PC-3 (cell line): ENCODE measurements around the gene FYN. TPM values are rescaled to one million over a fixed set of nuclear protein-coding genes. Genes with fewer than 3 reads are reported as not detected.

Experiments
- ATAC-seq: fragments of 200-7000 bp; cut with Tn5 transposase; 2 replicates; pipeline ENCODE4 v1.9.1; 2020; ENCODE audit warnings: mild to moderate bottlenecking, moderate library complexity
- BruUV-seq: library from RNA; stranded (reverse); fragments of 400-500 nt; replicated peaks from 2 replicates; lab custom pipeline; 2021; lab: Mats Ljungman, UMichigan
- CTCF ChIA-PET: fragments of 300-600 bp; sonication (Branson Sonifier 250); formaldehyde crosslinking; loops from one replicate; lab custom pipeline; 2022; ENCODE audit warnings: antibody characterized with exemption; lab: Charles Lee
- POLR2A ChIA-PET: fragments of 300-600 bp; sonication (Branson Sonifier 250); formaldehyde crosslinking; loops from one replicate; lab custom pipeline; 2022; ENCODE audit warnings: antibody characterized with exemption; ENCODE audit not compliant: unreplicated experiment; lab: Charles Lee
- DNase-seq: peaks from one replicate; pipeline ENCODE4 v3.0.0-alpha.2; 2015
- H2AFZ ChIP-seq: fragments of 300-600 bp; sonication (generic); 2 replicates; pipeline ENCODE4 v1.6.0; 2016; ENCODE audit warnings: antibody characterized with exemption, low read length
- H3F3A ChIP-seq: fragments of 300-600 bp; sonication (generic); one replicate; pipeline ENCODE4 v1.6.0; 2017; ENCODE audit warnings: antibody characterized with exemption, low read length, control low read depth, mild to moderate bottlenecking; ENCODE audit not compliant: unreplicated experiment
- H3K27ac ChIP-seq: fragments of 300-600 bp; sonication (generic); 2 replicates; pipeline ENCODE4 v1.5.1; 2016; ENCODE audit warnings: mild to moderate bottlenecking, low read length
- H3K27me3 ChIP-seq: fragments of 300-600 bp; sonication (generic); 2 replicates; pipeline ENCODE4 v1.6.1; 2016; ENCODE audit warnings: low read length, mixed read lengths
- H3K36me3 ChIP-seq: fragments of 300-600 bp; sonication (generic); 2 replicates; pipeline ENCODE4 v1.6.1; 2016; ENCODE audit warnings: low read depth, mixed run types, low read length, mixed read lengths
- H3K4me1 ChIP-seq: fragments of 300-600 bp; sonication (generic); 2 replicates; pipeline ENCODE4 v1.5.1; 2016; ENCODE audit warnings: low read length; ENCODE audit not compliant: insufficient read depth
- H3K4me2 ChIP-seq: fragments of 300-600 bp; sonication (generic); 2 replicates; pipeline ENCODE4 v1.6.0; 2016; ENCODE audit warnings: low read length
- H3K4me3 ChIP-seq: fragments of 300-600 bp; sonication (generic); 2 replicates; pipeline ENCODE4 v1.5.1; 2016; ENCODE audit warnings: mild to moderate bottlenecking, low read length, mixed read lengths
- H3K79me2 ChIP-seq: fragments of 300-600 bp; sonication (generic); 2 replicates; pipeline ENCODE4 v1.6.1; 2017; ENCODE audit warnings: low read length, mixed read lengths
- H3K9ac ChIP-seq: fragments of 300-600 bp; sonication (generic); 2 replicates; pipeline ENCODE4 v1.6.0; 2016; ENCODE audit warnings: mild to moderate bottlenecking, low read length
- H3K9me2 ChIP-seq: fragments of 300-600 bp; sonication (generic); replicated peaks from 2 replicates; pipeline ENCODE4 v1.6.1; 2016; ENCODE audit warnings: mixed run types, low read length, mixed read lengths
- H3K9me3 ChIP-seq: fragments of 300-600 bp; sonication (generic); 2 replicates; pipeline ENCODE4 v1.6.1; 2016; ENCODE audit warnings: low read length, mixed read lengths
- H4K20me1 ChIP-seq: fragments of 300-600 bp; sonication (generic); 2 replicates; pipeline ENCODE4 v1.6.1; 2016; ENCODE audit warnings: low read length, mixed read lengths
- EZH2 ChIP-seq: fragments of 300-600 bp; sonication (generic); IDR thresholded peaks from one replicate; pipeline ENCODE4 v1.6.1; 2017; ENCODE audit warnings: antibody characterized with exemption, mild to moderate bottlenecking, low read length; ENCODE audit not compliant: unreplicated experiment
- EZH2phosphoT487 ChIP-seq: fragments of 300-600 bp; sonication (generic); IDR thresholded peaks from 2 replicates; pipeline ENCODE4 v1.6.1; 2018; ENCODE audit warnings: mild to moderate bottlenecking, antibody characterized with exemption, low read length, borderline replicate concordance
- intact Hi-C: fragments of 100-400 bp; cut with micrococcal nuclease; formaldehyde crosslinking; loops from 2 replicates; pipeline ENCODE4 v1.9.0; 2023
- total RNA-seq: library from RNA; depleted of rRNA; stranded (reverse); fragments of >200 nt; gene quantifications from 2 replicates; pipeline ENCODE4 v1.2.3, GENCODE V29; 2014
- TF ChIP-seq, protein P1 (sequence below): fragments of 300-600 bp; sonication (generic); conservative IDR thresholded peaks from 2 replicates; pipeline ENCODE4 v1.5.1; 2017; ENCODE audit warnings: antibody characterized with exemption, low read depth, mild to moderate bottlenecking, low read length

FYN gene
- total RNA-seq, 1 experiment from 2014 or later, result 27.6 TPM

DNA sequence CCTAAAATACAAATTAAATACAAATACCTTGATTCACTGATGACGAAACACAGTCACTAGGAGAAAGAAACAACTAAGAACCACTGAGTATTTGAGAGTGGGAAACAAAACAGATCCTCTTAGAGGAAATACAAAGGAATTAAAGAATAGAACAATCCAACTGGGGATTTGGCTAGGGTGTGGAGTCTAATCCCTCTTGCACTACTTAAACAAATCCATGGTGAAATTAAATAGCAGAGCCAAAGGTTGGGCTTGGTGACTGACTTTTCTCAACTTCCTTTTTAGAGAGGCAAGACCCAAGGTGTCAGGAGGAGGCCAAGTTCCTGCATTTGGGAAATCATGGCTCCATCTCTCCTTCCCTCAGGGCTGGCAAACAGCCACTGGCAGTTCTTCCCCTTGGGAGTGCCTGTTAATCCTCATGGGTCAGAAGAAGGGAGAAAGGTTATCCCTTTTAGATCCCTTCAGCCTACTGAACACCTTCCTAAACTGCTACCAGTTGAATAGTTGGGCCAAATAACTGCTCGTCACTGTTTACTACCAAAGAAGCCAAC is 166.3 kb downstream of the FYN start:
- no peaks in the 10 kb centered on the region for H3F3A ChIP-seq
- TF ChIP-seq, protein P1, sequence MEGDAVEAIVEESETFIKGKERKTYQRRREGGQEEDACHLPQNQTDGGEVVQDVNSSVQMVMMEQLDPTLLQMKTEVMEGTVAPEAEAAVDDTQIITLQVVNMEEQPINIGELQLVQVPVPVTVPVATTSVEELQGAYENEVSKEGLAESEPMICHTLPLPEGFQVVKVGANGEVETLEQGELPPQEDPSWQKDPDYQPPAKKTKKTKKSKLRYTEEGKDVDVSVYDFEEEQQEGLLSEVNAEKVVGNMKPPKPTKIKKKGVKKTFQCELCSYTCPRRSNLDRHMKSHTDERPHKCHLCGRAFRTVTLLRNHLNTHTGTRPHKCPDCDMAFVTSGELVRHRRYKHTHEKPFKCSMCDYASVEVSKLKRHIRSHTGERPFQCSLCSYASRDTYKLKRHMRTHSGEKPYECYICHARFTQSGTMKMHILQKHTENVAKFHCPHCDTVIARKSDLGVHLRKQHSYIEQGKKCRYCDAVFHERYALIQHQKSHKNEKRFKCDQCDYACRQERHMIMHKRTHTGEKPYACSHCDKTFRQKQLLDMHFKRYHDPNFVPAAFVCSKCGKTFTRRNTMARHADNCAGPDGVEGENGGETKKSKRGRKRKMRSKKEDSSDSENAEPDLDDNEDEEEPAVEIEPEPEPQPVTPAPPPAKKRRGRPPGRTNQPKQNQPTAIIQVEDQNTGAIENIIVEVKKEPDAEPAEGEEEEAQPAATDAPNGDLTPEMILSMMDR, result no peak
- no peak for TF ChIP-seq EZH2phosphoT487
- TF ChIP-seq EZH2, result no peak
- ATAC-seq (no peak), DNase-seq (no peak)
- no peaks in the 10 kb centered on the region for H3K36me3 ChIP-seq
- no peaks in the 10 kb centered on the region for H3K27me3 ChIP-seq
- no peak overlapping the region for H3K4me2 ChIP-seq
- H3K79me2 ChIP-seq, result no peaks in the 10 kb centered on the region
- no TSS peak for BruUV-seq
- H3K27ac ChIP-seq, result no peak overlapping the region
- no peak overlapping the region for H3K9ac ChIP-seq
- ChIA-PET CTCF (no interaction called here), POLR2A (no interaction called here)
- intact Hi-C loops, result no loop called here
- peaks cover 4% of the 10 kb centered on the region; the same call in 1 of the 2 replicates for H3K4me1 ChIP-seq
- no peak overlapping the region for H3K4me3 ChIP-seq
- no peaks in the 10 kb centered on the region for H4K20me1 ChIP-seq
- no peaks in the 10 kb centered on the region for H3K9me2 ChIP-seq
- H3K9me3 ChIP-seq, result no peaks in the 10 kb centered on the region
- H2AFZ ChIP-seq, result no peak overlapping the region

DNA sequence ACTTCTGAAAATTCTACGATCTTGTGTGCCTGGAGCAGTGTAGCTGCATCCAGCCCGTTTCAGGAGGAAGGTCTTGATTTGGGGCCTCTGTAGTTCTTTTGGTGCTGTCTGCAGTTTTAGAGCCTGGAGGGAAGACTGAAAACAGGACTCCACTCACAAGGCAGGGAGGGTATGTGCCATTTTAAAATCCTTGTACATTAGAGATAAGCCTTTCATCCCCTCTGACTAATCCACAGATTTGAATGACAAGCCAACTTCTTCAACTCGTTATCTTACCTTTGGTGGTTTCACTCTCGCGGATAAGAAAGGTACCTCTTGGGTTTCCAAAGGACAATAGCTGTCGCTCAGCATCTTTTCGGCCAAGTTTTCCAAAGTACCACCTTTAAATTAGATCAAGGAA is 169.5 kb downstream of the FYN start:
- POLR2A ChIA-PET, result no interaction called here
- H3K4me1 ChIP-seq, result no peaks in the 10 kb centered on the region
- H3K9me3 ChIP-seq, result no peaks in the 10 kb centered on the region
- H4K20me1 ChIP-seq, result no peaks in the 10 kb centered on the region
- H3K27me3 ChIP-seq, result no peaks in the 10 kb centered on the region
- intact Hi-C loops, result no loop called here
- no peak overlapping the region for H3K4me3 ChIP-seq
- no peak overlapping the region for H2AFZ ChIP-seq
- ATAC-seq, result no peak
- no peak overlapping the region for H3K4me2 ChIP-seq
- no peaks in the 10 kb centered on the region for H3F3A ChIP-seq
- TF ChIP-seq EZH2 (no peak), EZH2phosphoT487 (no peak)
- TF ChIP-seq, protein P1, result no peak
- H3K9me2 ChIP-seq, result no peaks in the 10 kb centered on the region
- H3K79me2 ChIP-seq, result no peaks in the 10 kb centered on the region
- H3K27ac ChIP-seq, result no peak overlapping the region
- no TSS peak for BruUV-seq
- no peak for DNase-seq
- no peaks in the 10 kb centered on the region for H3K36me3 ChIP-seq
- CTCF ChIA-PET, result no interaction called here
- no peak overlapping the region for H3K9ac ChIP-seq

DNA sequence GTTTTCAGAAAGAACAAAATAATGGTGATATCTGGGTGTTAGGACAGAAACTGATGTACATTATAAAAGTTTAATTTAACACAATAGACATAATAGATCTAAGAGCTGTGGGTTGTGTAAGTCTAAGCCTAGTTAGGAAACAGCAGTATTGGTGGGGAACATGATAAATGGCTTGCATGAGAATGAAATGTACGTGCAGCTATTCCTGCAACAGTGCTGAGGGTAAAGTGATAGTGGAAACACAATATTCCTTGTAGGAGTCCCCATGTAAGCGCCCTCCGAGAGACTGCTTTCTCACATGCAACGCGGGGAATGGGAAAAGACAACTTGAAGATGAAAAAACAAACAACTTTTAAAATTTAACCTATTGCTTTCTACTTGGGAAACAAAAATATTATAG is 171.0 kb downstream of the FYN start:
- Histone ChIP-seq H3K27me3 (no peaks in the 10 kb centered on the region), H2AFZ (no peak overlapping the region), H3K27ac (no peak overlapping the region), H3K9ac (no peak overlapping the region), H3F3A (no peaks in the 10 kb centered on the region), H3K79me2 (no peaks in the 10 kb centered on the region), H3K9me2 (no peaks in the 10 kb centered on the region), H3K9me3 (no peaks in the 10 kb centered on the region), H3K4me2 (no peak overlapping the region), H3K36me3 (no peaks in the 10 kb centered on the region), H3K4me3 (no peak overlapping the region), H4K20me1 (no peaks in the 10 kb centered on the region), H3K4me1 (no peaks in the 10 kb centered on the region)
- CTCF ChIA-PET, result interaction anchor here (0.9 kb wide), 1 partner anchor 341 kb away, joined by 6 read pairs; no protein-coding TSS in a partner anchor
- BruUV-seq, result no TSS peak
- intact Hi-C loops, result no loop called here
- DNase-seq, result no peak
- TF ChIP-seq, protein P1, result no peak
- TF ChIP-seq EZH2phosphoT487 (no peak), EZH2 (no peak)
- POLR2A ChIA-PET, result no interaction called here
- ATAC-seq, result no peak
